MCF 10A (cell line): ENCODE results near the gene NODAL. TPM values are rescaled to one million over a fixed set of nuclear protein-coding genes. Genes with fewer than 3 reads are reported as not detected.

ENCODE experiments used
- BruUV-seq: library from RNA; stranded (reverse); fragments of 400-500 nt; replicated peaks from 2 replicates; lab custom pipeline; 2021; lab: Mats Ljungman, UMichigan
- CTCF ChIA-PET: fragments of 300-600 bp; sonication (Branson Sonifier 250); formaldehyde crosslinking; extraction: SDS; loops from one replicate; lab custom pipeline; 2021; ENCODE audit warnings: antibody characterized with exemption, inconsistent platforms; lab: Yijun Ruan, JAX
- POLR2A ChIA-PET: fragments of 300-600, 350-650 bp; sonication (Branson Sonifier 250); formaldehyde crosslinking; extraction: SDS; loops from one replicate; lab custom pipeline; 2020; ENCODE audit warnings: antibody characterized with exemption, inconsistent platforms; lab: Yijun Ruan, JAX
- DNase-seq: peaks from one replicate; pipeline ENCODE4 v3.0.0-alpha.2; 2018; ENCODE audit not compliant: unreplicated experiment
- H3K27ac Mint-ChIP-seq: one replicate; pipeline ENCODE4 v1.8.0; 2022; ENCODE audit warnings: mild to moderate bottlenecking, low read depth, mixed read lengths; ENCODE audit not compliant: unreplicated experiment
- H3K27me3 Mint-ChIP-seq: one replicate; pipeline ENCODE4 v1.8.0; 2022; ENCODE audit warnings: mixed read lengths; ENCODE audit not compliant: insufficient read depth, unreplicated experiment
- H3K36me3 Mint-ChIP-seq: one replicate; pipeline ENCODE4 v1.8.0; 2022; ENCODE audit warnings: mild to moderate bottlenecking, moderate library complexity, mixed read lengths; ENCODE audit not compliant: insufficient read depth, unreplicated experiment
- H3K4me1 Mint-ChIP-seq: one replicate; pipeline ENCODE4 v1.8.0; 2022; ENCODE audit warnings: mixed read lengths; ENCODE audit not compliant: insufficient read depth, unreplicated experiment
- H3K4me3 Mint-ChIP-seq: one replicate; pipeline ENCODE4 v1.8.0; 2022; ENCODE audit warnings: mild to moderate bottlenecking, moderate library complexity, mixed read lengths; ENCODE audit not compliant: unreplicated experiment
- H3K9me3 Mint-ChIP-seq: one replicate; pipeline ENCODE4 v1.8.0; 2022; ENCODE audit warnings: mixed read lengths; ENCODE audit not compliant: unreplicated experiment
- intact Hi-C: fragments of 100-400 bp; cut with micrococcal nuclease; formaldehyde crosslinking; loops from 2 replicates; pipeline ENCODE4 v1.14.1; 2022
- total RNA-seq: library from RNA; stranded (reverse); gene quantifications from 2 replicates; pipeline ENCODE4 v1.2.3, GENCODE V29; 2022
- TF ChIP-seq, protein P1 (sequence below): fragments of 200-600 bp; IDR thresholded peaks from one replicate; pipeline ENCODE4 v1.8.0; 2022; ENCODE audit warnings: antibody characterized with exemption, mild to moderate bottlenecking; ENCODE audit not compliant: unreplicated experiment

NODAL gene
- total RNA-seq, 1 experiment from 2014 or later: not detected

DNA sequence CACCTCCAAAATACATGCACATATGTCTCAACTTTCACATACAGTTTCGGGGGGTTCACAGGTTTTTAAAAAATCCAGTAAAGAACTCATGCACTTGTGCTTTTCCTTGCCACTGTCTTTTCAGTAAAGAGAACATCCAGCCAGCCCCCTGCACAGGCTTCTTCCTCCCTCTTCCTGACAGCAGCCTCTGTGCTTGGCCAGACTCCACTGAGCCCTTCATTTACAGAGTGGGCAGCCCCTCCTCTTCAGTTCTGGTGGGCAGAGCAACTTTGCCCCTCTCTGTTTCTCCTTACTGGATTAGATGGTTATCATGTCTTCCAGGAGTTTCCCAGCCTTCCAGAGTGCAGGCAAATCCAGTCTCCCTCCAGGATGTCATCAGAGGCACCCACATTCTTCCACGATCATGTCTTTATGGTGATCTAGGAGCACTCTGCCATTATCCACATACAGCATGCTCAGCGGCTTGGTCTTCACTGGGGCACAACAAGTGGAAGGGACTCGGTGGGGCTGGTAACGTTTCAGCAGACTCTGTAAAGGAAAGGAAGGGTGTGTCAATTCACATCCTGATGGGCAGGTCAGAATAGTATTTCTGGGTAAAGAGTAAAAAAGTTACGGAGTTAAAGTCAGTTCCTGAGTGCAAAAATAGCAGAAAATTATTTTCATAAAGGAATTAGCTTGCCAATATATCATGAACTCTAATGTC is 8.8 kb downstream of the NODAL start:
- Mint-ChIP-seq H3K4me1 (no peaks in the 10 kb centered on the region), H3K27ac (no peak overlapping the region), H3K9me3 (no peaks in the 10 kb centered on the region), H3K4me3 (no peak overlapping the region), H3K36me3 (peaks cover 11% of the 10 kb centered on the region), H3K27me3 (no peaks in the 10 kb centered on the region)
- no peak for DNase-seq
- TF ChIP-seq, protein P1, sequence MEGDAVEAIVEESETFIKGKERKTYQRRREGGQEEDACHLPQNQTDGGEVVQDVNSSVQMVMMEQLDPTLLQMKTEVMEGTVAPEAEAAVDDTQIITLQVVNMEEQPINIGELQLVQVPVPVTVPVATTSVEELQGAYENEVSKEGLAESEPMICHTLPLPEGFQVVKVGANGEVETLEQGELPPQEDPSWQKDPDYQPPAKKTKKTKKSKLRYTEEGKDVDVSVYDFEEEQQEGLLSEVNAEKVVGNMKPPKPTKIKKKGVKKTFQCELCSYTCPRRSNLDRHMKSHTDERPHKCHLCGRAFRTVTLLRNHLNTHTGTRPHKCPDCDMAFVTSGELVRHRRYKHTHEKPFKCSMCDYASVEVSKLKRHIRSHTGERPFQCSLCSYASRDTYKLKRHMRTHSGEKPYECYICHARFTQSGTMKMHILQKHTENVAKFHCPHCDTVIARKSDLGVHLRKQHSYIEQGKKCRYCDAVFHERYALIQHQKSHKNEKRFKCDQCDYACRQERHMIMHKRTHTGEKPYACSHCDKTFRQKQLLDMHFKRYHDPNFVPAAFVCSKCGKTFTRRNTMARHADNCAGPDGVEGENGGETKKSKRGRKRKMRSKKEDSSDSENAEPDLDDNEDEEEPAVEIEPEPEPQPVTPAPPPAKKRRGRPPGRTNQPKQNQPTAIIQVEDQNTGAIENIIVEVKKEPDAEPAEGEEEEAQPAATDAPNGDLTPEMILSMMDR: no peak
- CTCF ChIA-PET: interaction anchor here (0.7 to 1.4 kb wide), 4 partner anchors 20 to 106 kb away, joined by 3 read pairs; no protein-coding TSS in a partner anchor
- no TSS peak for BruUV-seq
- intact Hi-C loops: no loop called here
- POLR2A ChIA-PET: interaction anchor here (1.5 kb wide), 1 partner anchor 16 kb away, joined by 4 read pairs; no protein-coding TSS in a partner anchor

DNA sequence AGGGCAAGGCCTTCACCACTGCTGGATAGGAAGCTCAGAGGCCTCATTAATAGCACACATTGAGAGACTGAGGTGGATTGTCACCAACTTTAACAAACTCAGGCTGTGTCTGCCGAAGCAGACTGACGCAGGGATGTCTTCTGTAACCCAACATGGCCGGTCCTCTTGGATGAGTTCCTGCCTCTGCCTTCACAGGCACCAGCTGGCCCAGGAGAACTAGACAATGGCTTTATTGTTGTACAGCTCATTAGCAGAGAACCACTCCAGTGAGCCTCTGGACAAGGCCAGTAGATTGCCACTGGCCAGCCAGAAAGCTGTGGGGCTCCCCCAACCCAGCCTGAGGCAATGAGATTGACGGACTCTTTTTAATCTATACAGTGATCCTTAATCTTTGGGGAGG is 9.4 kb downstream of the NODAL start:
- no peaks in the 10 kb centered on the region for H3K4me1 Mint-ChIP-seq
- CTCF ChIA-PET: interaction anchor here (0.6 to 1.4 kb wide), 4 partner anchors 29 to 925 kb away, joined by 3 to 4 read pairs (median 3); no protein-coding TSS in a partner anchor

DNA sequence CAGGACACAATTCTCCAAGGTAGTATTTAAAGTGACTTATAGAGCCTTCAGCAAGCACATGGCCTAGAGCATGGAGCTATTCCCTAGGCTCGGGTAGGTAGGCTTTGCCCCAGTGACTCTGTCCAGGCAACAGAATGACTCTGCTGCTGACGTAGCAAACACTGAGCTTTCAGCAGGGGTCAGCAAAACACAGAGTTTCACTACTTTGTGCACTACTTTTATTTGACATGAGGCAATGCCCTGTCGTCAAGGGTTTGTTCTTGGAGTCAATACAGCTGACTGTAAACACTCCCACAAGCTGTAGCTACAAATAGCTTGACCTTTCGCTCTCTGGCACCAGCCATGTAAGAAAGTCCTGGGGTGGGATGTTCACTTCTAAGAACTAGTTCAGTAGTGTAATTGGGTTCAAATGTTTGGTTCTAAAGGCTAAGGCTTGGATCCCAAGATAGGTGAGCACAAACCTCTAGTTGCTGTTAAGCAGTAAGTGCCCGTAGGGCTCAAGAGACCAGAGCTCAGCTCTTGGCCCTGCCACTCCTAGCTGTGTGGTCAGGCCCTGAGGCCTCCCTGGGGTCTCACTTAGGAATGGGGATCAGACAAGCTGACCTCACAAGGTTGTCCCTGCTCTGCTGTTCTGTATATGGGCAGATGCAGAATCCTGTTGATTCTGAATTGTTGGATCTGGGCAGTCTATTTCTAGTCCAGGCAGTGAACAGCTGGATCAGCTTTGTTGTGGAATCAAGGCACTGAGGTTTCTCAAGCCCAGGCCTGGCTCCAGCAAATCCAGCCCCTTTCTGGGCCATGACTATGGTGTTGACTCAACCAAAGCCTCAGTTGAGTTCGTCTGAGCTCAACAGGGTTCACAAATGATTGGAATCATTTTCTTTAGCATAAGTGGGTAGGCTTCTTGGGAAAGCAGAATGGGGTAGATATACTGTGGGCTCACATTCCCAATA is 10.7 kb downstream of the NODAL start:
- no TSS peak for BruUV-seq
- no peak overlapping the region for H3K4me3 Mint-ChIP-seq
- TF ChIP-seq, protein P1: no peak
- H3K27me3 Mint-ChIP-seq: no peaks in the 10 kb centered on the region
- peaks cover 25% of the 10 kb centered on the region for H3K36me3 Mint-ChIP-seq
- H3K27ac Mint-ChIP-seq: no peak overlapping the region
- ChIA-PET CTCF (interaction anchor here (0.6 to 1.4 kb wide), 7 partner anchors 11 to 644 kb away, joined by 3 to 4 read pairs (median 3); no protein-coding TSS in a partner anchor), POLR2A (interaction anchor here (0.5 to 1.5 kb wide), 6 partner anchors 9 to 453 kb away, joined by 3 to 5 read pairs (median 3); no protein-coding TSS in a partner anchor)
- H3K9me3 Mint-ChIP-seq: no peaks in the 10 kb centered on the region
- intact Hi-C loops: no loop called here
- H3K4me1 Mint-ChIP-seq: no peaks in the 10 kb centered on the region
- no peak for DNase-seq

More for the DNA sequence above, 9.4 kb downstream of the NODAL start:
- no TSS peak for BruUV-seq
- H3K27ac Mint-ChIP-seq: no peak overlapping the region
- no peak overlapping the region for H3K4me3 Mint-ChIP-seq
- intact Hi-C loops: no loop called here
- H3K27me3 Mint-ChIP-seq: no peaks in the 10 kb centered on the region
- H3K36me3 Mint-ChIP-seq: peaks cover 16% of the 10 kb centered on the region
- H3K9me3 Mint-ChIP-seq: no peaks in the 10 kb centered on the region
- DNase-seq: no peak
- POLR2A ChIA-PET: interaction anchor here (0.9 to 1.5 kb wide), 2 partner anchors 15 to 30 kb away, joined by 3 to 4 read pairs; no protein-coding TSS in a partner anchor
- TF ChIP-seq, protein P1: no peak
